SU-DHL-6 (cell line): ENCODE measurements around the gene LATS1.

Experiments used
- CTCF ChIP-seq: fragments of 200-600 bp; sonication (generic); IDR thresholded peaks from one replicate; pipeline ENCODE4 v1.5.1; 2017; ENCODE audit warnings: antibody characterized with exemption, mild to moderate bottlenecking, low read length, moderate library complexity; ENCODE audit not compliant: insufficient read depth, poor library complexity, severe bottlenecking
- EZH2phosphoT487 ChIP-seq: fragments of 200-600 bp; sonication (generic), shearing (Covaris generic); conservative IDR thresholded peaks from 2 replicates; pipeline ENCODE4 v1.6.1; 2018; ENCODE audit warnings: mild to moderate bottlenecking, antibody characterized with exemption, low read length, moderate library complexity, mixed read lengths

GRCh38 chr6:149657441-149657840 lies 60.5 kb downstream of the LATS1 start:
- TF ChIP-seq CTCF (no peak), EZH2phosphoT487 (no peak)
